Measurements from ENCODE around the gene PACSIN2.

The PACSIN2 gene

GRCh38 chr22:43007519-43008102 is 7.3 kb downstream of the PACSIN2 start:
- Histone ChIP-seq H3K27ac (replicated peaks) (peak overlapping the region; percentile 26), H3K4me3 (replicated peaks; ENCODE audit: insufficient read depth, low read length) (no peak overlapping the region), H3K27me3 (ENCODE audit: insufficient read depth, poor library complexity, severe bottlenecking) (no peaks in the 10 kb centered on the region)
- TF ChIP-seq, protein P1, sequence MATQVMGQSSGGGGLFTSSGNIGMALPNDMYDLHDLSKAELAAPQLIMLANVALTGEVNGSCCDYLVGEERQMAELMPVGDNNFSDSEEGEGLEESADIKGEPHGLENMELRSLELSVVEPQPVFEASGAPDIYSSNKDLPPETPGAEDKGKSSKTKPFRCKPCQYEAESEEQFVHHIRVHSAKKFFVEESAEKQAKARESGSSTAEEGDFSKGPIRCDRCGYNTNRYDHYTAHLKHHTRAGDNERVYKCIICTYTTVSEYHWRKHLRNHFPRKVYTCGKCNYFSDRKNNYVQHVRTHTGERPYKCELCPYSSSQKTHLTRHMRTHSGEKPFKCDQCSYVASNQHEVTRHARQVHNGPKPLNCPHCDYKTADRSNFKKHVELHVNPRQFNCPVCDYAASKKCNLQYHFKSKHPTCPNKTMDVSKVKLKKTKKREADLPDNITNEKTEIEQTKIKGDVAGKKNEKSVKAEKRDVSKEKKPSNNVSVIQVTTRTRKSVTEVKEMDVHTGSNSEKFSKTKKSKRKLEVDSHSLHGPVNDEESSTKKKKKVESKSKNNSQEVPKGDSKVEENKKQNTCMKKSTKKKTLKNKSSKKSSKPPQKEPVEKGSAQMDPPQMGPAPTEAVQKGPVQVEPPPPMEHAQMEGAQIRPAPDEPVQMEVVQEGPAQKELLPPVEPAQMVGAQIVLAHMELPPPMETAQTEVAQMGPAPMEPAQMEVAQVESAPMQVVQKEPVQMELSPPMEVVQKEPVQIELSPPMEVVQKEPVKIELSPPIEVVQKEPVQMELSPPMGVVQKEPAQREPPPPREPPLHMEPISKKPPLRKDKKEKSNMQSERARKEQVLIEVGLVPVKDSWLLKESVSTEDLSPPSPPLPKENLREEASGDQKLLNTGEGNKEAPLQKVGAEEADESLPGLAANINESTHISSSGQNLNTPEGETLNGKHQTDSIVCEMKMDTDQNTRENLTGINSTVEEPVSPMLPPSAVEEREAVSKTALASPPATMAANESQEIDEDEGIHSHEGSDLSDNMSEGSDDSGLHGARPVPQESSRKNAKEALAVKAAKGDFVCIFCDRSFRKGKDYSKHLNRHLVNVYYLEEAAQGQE (IDR thresholded peaks at IDR 0.05; ENCODE audit: insufficient replicate concordance, low read depth) = no peak
- no peak for TF ChIP-seq SPI1 (IDR thresholded peaks at IDR 0.05; ENCODE audit: borderline replicate concordance, low read depth)
- no peak for TF ChIP-seq GABPA (IDR thresholded peaks at IDR 0.05; ENCODE audit: low read depth)
- TF ChIP-seq, protein P2, sequence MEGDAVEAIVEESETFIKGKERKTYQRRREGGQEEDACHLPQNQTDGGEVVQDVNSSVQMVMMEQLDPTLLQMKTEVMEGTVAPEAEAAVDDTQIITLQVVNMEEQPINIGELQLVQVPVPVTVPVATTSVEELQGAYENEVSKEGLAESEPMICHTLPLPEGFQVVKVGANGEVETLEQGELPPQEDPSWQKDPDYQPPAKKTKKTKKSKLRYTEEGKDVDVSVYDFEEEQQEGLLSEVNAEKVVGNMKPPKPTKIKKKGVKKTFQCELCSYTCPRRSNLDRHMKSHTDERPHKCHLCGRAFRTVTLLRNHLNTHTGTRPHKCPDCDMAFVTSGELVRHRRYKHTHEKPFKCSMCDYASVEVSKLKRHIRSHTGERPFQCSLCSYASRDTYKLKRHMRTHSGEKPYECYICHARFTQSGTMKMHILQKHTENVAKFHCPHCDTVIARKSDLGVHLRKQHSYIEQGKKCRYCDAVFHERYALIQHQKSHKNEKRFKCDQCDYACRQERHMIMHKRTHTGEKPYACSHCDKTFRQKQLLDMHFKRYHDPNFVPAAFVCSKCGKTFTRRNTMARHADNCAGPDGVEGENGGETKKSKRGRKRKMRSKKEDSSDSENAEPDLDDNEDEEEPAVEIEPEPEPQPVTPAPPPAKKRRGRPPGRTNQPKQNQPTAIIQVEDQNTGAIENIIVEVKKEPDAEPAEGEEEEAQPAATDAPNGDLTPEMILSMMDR (IDR thresholded peaks at IDR 0.05; ENCODE audit: insufficient read depth, low read length) = no peak
- TF ChIP-seq POLR2AphosphoS5 (IDR thresholded peaks at IDR 0.05; ENCODE audit: low read depth) = no peak
- peak in 1 of 2 experiments; percentile 14 for DNase-seq (ENCODE audit: low read depth in 1 of 2, low spot score in 1 of 2)

DNA sequence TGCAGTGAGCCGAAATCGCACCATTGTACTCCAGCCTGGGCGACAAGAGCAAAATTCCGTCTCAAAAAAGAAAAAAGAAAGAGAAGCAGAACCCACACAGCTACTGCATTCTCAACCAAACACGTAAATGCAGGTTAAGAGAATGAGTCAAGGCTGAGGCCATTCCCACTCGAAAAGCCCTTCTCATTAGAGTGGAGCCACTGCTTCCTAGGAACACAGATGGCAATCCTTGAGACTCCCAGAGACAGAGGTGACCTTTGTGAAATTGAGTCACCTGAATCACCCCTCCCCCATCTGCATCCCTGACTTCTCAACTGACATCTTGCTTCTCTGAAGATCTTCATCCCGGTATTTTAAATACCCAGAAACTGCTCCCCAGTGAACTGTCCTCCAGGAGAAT is 8.2 kb downstream of the PACSIN2 start:
- H3K27me3 ChIP-seq (ENCODE audit: insufficient read depth, poor library complexity, severe bottlenecking) = no peaks in the 10 kb centered on the region
- no peak for DNase-seq (ENCODE audit: low read depth in 1 of 2, low spot score in 1 of 2)
- H3K4me3 ChIP-seq (replicated peaks; ENCODE audit: insufficient read depth, low read length) = no peak overlapping the region
- TF ChIP-seq GABPA (IDR thresholded peaks at IDR 0.05; ENCODE audit: low read depth) = no peak
- TF ChIP-seq, protein P1 (IDR thresholded peaks at IDR 0.05; ENCODE audit: insufficient replicate concordance, low read depth) = no peak
- no peak for TF ChIP-seq POLR2AphosphoS5 (IDR thresholded peaks at IDR 0.05; ENCODE audit: low read depth)
- TF ChIP-seq, protein P2 (IDR thresholded peaks at IDR 0.05; ENCODE audit: insufficient read depth, low read length) = no peak
- peak overlapping the region; percentile 94 for H3K27ac ChIP-seq (replicated peaks)

DNA sequence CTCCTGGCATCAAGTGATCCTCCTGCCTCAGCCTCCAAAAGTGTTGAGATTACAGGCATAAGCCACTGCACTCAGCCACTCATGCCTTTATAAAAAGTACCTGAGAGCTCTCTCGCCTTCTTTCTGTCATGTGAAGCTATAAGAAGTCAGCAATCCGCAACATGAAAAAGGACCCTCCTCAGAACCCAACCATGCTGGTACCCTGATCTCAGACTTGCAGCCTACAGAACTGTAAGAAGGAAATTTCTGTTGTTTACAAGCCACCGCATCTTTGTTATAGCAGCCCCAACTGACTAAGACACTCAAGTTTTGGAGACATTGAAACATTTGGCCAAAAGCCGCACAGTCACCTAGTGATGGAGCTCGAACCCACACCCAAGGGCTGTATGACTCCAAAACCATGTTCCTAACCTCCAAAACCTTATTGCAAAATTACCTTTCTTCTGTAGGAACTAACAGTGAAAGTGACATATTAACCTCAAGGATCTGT is 8.9 kb downstream of the PACSIN2 start:
- no peak for TF ChIP-seq GABPA (IDR thresholded peaks at IDR 0.05; ENCODE audit: low read depth)
- no peak for TF ChIP-seq POLR2AphosphoS5 (IDR thresholded peaks at IDR 0.05; ENCODE audit: low read depth)
- no peak for TF ChIP-seq SPI1 (IDR thresholded peaks at IDR 0.05; ENCODE audit: borderline replicate concordance, low read depth)
- TF ChIP-seq, protein P1 (IDR thresholded peaks at IDR 0.05; ENCODE audit: insufficient replicate concordance, low read depth) = no peak
- TF ChIP-seq, protein P2 (IDR thresholded peaks at IDR 0.05; ENCODE audit: insufficient read depth, low read length) = no peak
- peak overlapping the region; percentile 94 for H3K27ac ChIP-seq (replicated peaks)
- no peak overlapping the region for H3K4me3 ChIP-seq (replicated peaks; ENCODE audit: insufficient read depth, low read length)
- DNase-seq (ENCODE audit: low read depth in 1 of 2, low spot score in 1 of 2) = no peak
- no peaks in the 10 kb centered on the region for H3K27me3 ChIP-seq (ENCODE audit: insufficient read depth, poor library complexity, severe bottlenecking)
